Spleen (tissue), 11 donors: ENCODE results near the gene PRAMEF2. TPM values are rescaled to one million over a fixed set of nuclear protein-coding genes. Genes with fewer than 3 reads are reported as not detected.
"Not testable (repeated sequence)": the region's sequence is repeated elsewhere in the genome, so short reads cannot be mapped to it uniquely, and the experiment has no call there.

Source experiments
- DNase-seq: peaks from one replicate; pipeline ENCODE4 v3.0.0-alpha.2; 2020
- H3K27ac ChIP-seq, 8 donors: fragments of 200-600 bp; sonication (generic) in 7 of 8; 1 replicate in 4 of 8; 2 replicates in 4 of 8; pipeline versions ENCODE4 v1.5.0 to v1.8.0; 2016 to 2021; ENCODE audit warnings: inconsistent platforms in 4 of 8, mild to moderate bottlenecking in 4 of 8, moderate library complexity in 1 of 8
- H3K27me3 ChIP-seq, 7 donors: fragments of 200-600 bp; sonication (generic) in 6 of 7; replicated peaks in 1 of 7; 1 replicate in 4 of 7; 2 replicates in 3 of 7; pipeline versions ENCODE4 v1.5.0 to v1.8.0; 2016 to 2021; ENCODE audit warnings: inconsistent platforms in 3 of 7, mild to moderate bottlenecking in 1 of 7
- H3K36me3 ChIP-seq, 6 donors: fragments of 200-600 bp; sonication (generic) in 5 of 6; 1 replicate in 4 of 6; 2 replicates in 2 of 6; pipeline versions ENCODE4 v1.5.0 to v1.8.0; 2016 to 2021; ENCODE audit warnings: inconsistent platforms in 2 of 6
- H3K4me1 ChIP-seq, 6 donors: fragments of 200-600 bp; sonication (generic) in 5 of 6; 1 replicate in 3 of 6; 2 replicates in 3 of 6; pipeline versions ENCODE4 v1.5.0 to v1.8.0; 2016 to 2021; ENCODE audit warnings: inconsistent platforms in 3 of 6
- H3K4me3 ChIP-seq, 8 donors: fragments of 200-600 bp; sonication (generic) in 7 of 8; 1 replicate in 4 of 8; 2 replicates in 4 of 8; pipeline versions ENCODE4 v1.5.0 to v1.8.0; 2016 to 2021; ENCODE audit warnings: inconsistent platforms in 4 of 8, mild to moderate bottlenecking in 4 of 8, moderate library complexity in 2 of 8
- H3K9me3 ChIP-seq, 8 donors: fragments of 200-600 bp; sonication (generic) in 7 of 8; 1 replicate in 4 of 8; 2 replicates in 4 of 8; pipeline versions ENCODE4 v1.5.0 to v1.8.0; 2016 to 2021; ENCODE audit warnings: inconsistent platforms in 4 of 8
- CTCF ChIP-seq, 11 experiments: fragments of 200-600 bp in 7 of 11; fragments of 450-650 bp in 4 of 11; sonication (generic) in 4 of 11; IDR thresholded peaks in 8 of 11; conservative IDR thresholded peaks in 3 of 11; 1 replicate in 7 of 11; 2 replicates in 4 of 11; pipeline versions ENCODE4 v1.4.0 to v1.8.0; 2016 to 2021; ENCODE audit warnings: antibody characterized with exemption in 11 of 11, inconsistent platforms in 4 of 11, mild to moderate bottlenecking in 1 of 11
- POLR2A ChIP-seq, 3 donors: fragments of 450-650 bp; IDR thresholded peaks; one replicate each; pipeline ENCODE4 v1.5.1; 2017; ENCODE audit warnings: antibody characterized with exemption in 3 of 3, mild to moderate bottlenecking in 1 of 3
- POLR2AphosphoS5 ChIP-seq, 3 donors: sonication (generic); formaldehyde crosslinking; IDR thresholded peaks; one replicate each; pipeline ENCODE4 v1.5.1; 2017; ENCODE audit warnings: antibody characterized with exemption in 3 of 3
- WGBS, 5 donors: extraction: QIAGEN DNeasy Blood & Tissue Kit in 3 of 5; methylation state at CpG; one replicate each; pipeline versions ENCODE4 v1.1.5 to v1.1.7; 2013 to 2018; 5-methylcytosine and 5-hydroxymethylcytosine counted together
- intact Hi-C: fragments of 100-400 bp; cut with DNase I; formaldehyde crosslinking; loops from one replicate; pipeline ENCODE4 v1.15.0; 2023; ENCODE audit warnings: low total_unique reads
- polyA plus RNA-seq, 3 donors: library from polyadenylated mRNA; stranded (reverse); fragments of 200-250 nt; gene quantifications; one replicate each; pipeline ENCODE4 v1.2.1, GENCODE V29; 2013
- total RNA-seq, 7 donors: library from RNA; depleted of rRNA in 3 of 7; stranded (reverse); fragments of >200 nt in 3 of 7; fragmentation: NEBNext Ultra II Directional in 4 of 7; extraction: Animal tissue kit (Norgen Biotek cat#: 25700) in 4 of 7; gene quantifications; one replicate each; pipeline versions ENCODE4 v1.1.0 to v1.2.1, GENCODE V29; 2016 to 2021
- donor health status: healthy with polysubstance abuse.
- donor health status: DM: no; HTN: no; CAD: no; lungs with moderate emphysema.
- donor health status: DM: no; HTN: no; CAD: no.
- donor health status: Bipolar disorder and iron deficiency.
- donor health status: healthy.
- donor health status: DM: no; HTN: no; CAD: no.
- donor health status: DM: yes; HTN: yes; CAD: no.

The PRAMEF2 gene
- total and polyA plus RNA-seq, 10 donors: not detected

DNA sequence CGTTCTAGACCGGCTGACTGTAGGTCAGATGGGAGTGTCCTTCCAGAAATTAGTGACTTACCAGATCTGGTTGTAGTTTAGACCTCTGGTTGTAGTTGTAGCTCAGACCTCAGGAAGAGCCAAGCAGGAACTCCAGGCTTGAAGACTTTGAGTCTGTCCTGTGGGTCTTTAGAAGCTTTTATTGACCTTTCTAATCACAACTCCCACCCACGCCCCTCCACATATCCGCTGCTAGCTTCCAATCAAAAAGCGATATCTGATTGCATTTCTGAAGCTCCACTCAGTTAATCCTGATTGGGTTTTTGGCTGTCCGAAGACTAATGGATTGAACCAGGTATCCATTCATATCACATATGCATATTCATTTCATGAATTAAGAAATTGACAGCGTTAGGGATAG, 8.3 kb upstream of the PRAMEF2 start, which contains the start of gene HNRNPCL1:
HNRNPCL1 (minus strand) TSS at position 101 of the 400 bp plus-strand sequence. CDS start 431 bp downstream, outside the sequence.
- intact Hi-C loops: not testable (repeated sequence)

GRCh38 chr1:12851779-12852178, 5.1 kb upstream of the PRAMEF2 start:
- Histone ChIP-seq H3K36me3 (no peaks in the 10 kb centered on the region), H3K4me1 (no peaks in the 10 kb centered on the region), H3K9me3 (peaks cover 0 to 5% (median 0%) of the 10 kb centered on the region in 8 donors), H3K27me3 (peaks cover 0 to 4% (median 0%) of the 10 kb centered on the region in 7 donors), H3K27ac (no peak overlapping the region), H3K4me3 (no peak overlapping the region)
- DNase-seq: no peak
- intact Hi-C loops: no loop called here
- WGBS, 5 donors: 66 to 85% (median 72%) methylated on average over 4 of the region's 4 CpGs
- TF ChIP-seq CTCF (IDR thresholded peaks at IDR 0.05 in 8 of 11, conservative IDR thresholded peaks at IDR 0.05 in 3 of 11) (no peak), POLR2A (IDR thresholded peaks at IDR 0.05) (no peak), POLR2AphosphoS5 (IDR thresholded peaks at IDR 0.05) (no peak)

More for the DNA sequence above, 8.3 kb upstream of the PRAMEF2 start, which contains the start of gene HNRNPCL1:
- H3K27ac ChIP-seq, H3K4me1 ChIP-seq, DNase-seq, H3K9me3 ChIP-seq, H3K36me3 ChIP-seq, H3K4me3 ChIP-seq: not testable (repeated sequence)
- WGBS, 5 donors: 77 to 94% (median 88%) methylated on average over 7 of the region's 7 CpGs
- H3K27me3 ChIP-seq: peaks cover 0 to 10% (median 0%) of the 10 kb centered on the region in 7 donors

DNA sequence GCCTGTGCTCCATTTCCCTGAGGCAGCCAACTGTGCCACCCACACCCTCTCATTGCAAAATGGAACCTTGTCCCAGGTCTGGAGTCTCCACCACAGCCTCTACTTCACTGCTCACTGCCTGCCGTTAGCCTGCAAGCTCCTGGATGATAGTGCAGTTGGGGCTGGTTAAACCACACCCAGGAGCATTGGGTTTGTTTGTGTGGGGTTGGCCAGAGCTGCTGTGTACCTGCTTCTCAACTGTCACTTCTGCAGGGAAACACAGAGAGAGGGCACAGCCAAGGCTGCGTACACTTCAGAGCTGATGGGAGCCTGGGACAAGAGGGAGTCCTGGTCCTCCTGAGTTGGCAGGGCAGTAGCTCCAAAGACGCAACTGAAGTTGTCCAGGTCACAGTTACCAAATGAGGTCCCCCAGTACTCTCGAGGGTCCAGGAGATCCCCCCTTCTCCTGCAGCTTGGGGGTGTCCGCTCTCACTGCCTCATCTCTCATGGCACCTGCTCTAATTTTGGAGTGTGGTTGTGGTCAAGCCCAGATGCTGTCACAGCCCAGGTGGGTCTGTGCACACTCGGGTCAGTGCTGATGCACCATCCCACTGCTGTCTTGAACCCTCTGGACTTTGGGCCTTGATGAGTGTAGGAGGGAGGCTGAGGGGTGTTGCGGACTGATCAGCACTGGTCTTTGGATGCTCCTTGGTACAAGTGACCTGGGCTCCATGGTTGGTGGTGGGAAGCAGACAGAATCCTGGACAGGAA, 6.4 kb downstream of the PRAMEF2 start:
- H3K36me3 ChIP-seq, DNase-seq, H3K9me3 ChIP-seq, H3K27ac ChIP-seq, intact Hi-C loops, H3K27me3 ChIP-seq, H3K4me3 ChIP-seq, H3K4me1 ChIP-seq: not testable (repeated sequence)
- WGBS, 5 donors: 87 to 100% (median 92%) methylated on average over 1 to 5 of the region's 7 CpGs; no CpG with 5 or more reads in 1 of the 5 donors

DNA sequence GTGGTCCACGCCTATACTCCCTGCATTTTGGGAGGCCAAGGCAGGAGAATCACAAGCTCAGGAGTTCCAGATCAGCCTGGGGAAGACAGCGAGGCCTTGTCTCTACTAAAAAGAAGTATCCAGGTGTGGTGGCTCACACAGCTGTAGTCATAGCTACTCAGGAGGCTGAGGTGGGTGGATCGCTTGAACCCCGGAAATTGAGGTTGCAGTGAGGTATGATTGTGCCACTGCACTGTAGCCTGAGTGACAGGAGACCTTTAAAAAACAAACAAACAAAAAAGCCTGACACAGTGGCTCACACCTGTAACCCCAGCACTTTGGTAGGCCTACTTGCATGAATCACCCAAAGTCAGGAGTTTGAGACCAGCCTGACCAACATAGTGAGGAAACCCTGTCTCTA, 21.6 kb downstream of the PRAMEF2 start:
- H3K27me3 ChIP-seq, intact Hi-C loops, H3K36me3 ChIP-seq, DNase-seq, H3K4me1 ChIP-seq, H3K4me3 ChIP-seq, H3K9me3 ChIP-seq, H3K27ac ChIP-seq: not testable (repeated sequence)
- WGBS, 5 donors: 75 to 91% (median 79%) methylated on average over 3 of the region's 4 CpGs

DNA sequence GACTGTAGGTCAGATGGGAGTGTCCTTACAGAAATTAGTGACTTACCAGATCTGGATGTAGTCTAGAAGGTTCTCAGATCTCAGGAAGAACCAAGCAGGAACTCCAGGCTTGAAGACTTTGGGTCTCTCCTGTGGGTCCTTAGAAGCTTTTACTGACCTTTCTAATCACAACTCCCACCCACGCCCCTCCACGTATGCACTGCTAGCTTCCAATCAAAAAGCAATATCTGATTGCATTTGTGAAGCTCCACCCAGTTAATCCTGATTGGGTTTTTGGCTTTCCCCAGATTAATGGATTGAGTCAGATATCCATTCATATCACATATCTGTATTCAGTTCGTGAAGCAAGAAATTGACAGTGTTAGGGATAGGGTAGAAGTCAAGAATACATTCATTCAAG, 29.2 kb downstream of the PRAMEF2 start, which contains the start of gene PRAMEF4:
PRAMEF4 (minus strand) TSS at position 101 of the 400 bp plus-strand sequence. CDS start 2,807 bp downstream, outside the sequence.
- H3K4me3 ChIP-seq, H3K4me1 ChIP-seq, H3K9me3 ChIP-seq, DNase-seq, H3K36me3 ChIP-seq, H3K27ac ChIP-seq, H3K27me3 ChIP-seq, intact Hi-C loops: not testable (repeated sequence)
- 46 to 89% (median 78%) methylated on average over 3 of the region's 3 CpGs for WGBS, 5 donors

GRCh38 chr1:12898170-12898569, 41.3 kb downstream of the PRAMEF2 start, which contains the start of gene PRAMEF10:
TSS of gene PRAMEF10 (minus strand) at chr1:12898270. CDS start at chr1:12895847, 2,423 bp downstream.
- H3K4me3 ChIP-seq, DNase-seq, H3K36me3 ChIP-seq, intact Hi-C loops, H3K9me3 ChIP-seq, H3K4me1 ChIP-seq, H3K27ac ChIP-seq, H3K27me3 ChIP-seq: not testable (repeated sequence)
- 100% methylated on average over 1 of the region's 1 CpG; no CpG with 5 or more reads in 4 of the 5 donors for WGBS, 5 donors

- DNase-seq, H3K4me3 ChIP-seq, H3K9me3 ChIP-seq, H3K27ac ChIP-seq, intact Hi-C loops, H3K4me1 ChIP-seq, H3K36me3 ChIP-seq, H3K27me3 ChIP-seq: not testable (repeated sequence)
Measured at GRCh38 chr1:12899186-12899585, 42.3 kb downstream of the PRAMEF2 start.

- DNase-seq, H3K36me3 ChIP-seq, H3K27ac ChIP-seq, H3K9me3 ChIP-seq, H3K27me3 ChIP-seq, intact Hi-C loops, H3K4me1 ChIP-seq, H3K4me3 ChIP-seq: not testable (repeated sequence)
- WGBS, 5 donors: 73 to 100% (median 83%) methylated on average over 1 to 4 of the region's 5 CpGs; no CpG with 5 or more reads in 1 of the 5 donors
Measured at GRCh38 chr1:12903793-12904572, 47.1 kb downstream of the PRAMEF2 start.
